ENCODE data around the gene CISD3. TPM values are rescaled to one million over a fixed set of nuclear protein-coding genes. Genes with fewer than 3 reads are reported as not detected.

CISD3 gene
- total and polyA plus RNA-seq, 5 donors from 2014 or later: 8.7 to 62.6 (median 38.9) TPM

GRCh38 chr17:38749223-38750043 is 19.3 kb downstream of the CISD3 start:
- Mint-ChIP-seq H3K4me3 (peak overlapping the region; percentile 71 to 100 (median 94)), H3K27me3 (peaks cover 57% of the 10 kb centered on the region), H3K36me3 (peaks cover 22% of the 10 kb centered on the region), H3K4me1 (peaks cover 7 to 63% (median 27%) of the 10 kb centered on the region in 4 donors), H3K9me3 (peaks cover 0 to 3% (median 0%) of the 10 kb centered on the region in 7 donors), H3K27ac (no peak overlapping the region)
- ATAC-seq (ENCODE audit: low read depth in 2 of 2) (no peak), DNase-seq (no peak)
- Histone ChIP-seq H3K27me3 (ENCODE audit: control insufficient read depth, insufficient read depth, low read length) (peaks cover 20% of the 10 kb centered on the region), H3K4me3 (ENCODE audit: low read depth, low read length) (peak overlapping the region; percentile 37), H3K9me3 (ENCODE audit: control insufficient read depth in 2 of 2, low read length in 2 of 2) (no peaks in the 10 kb centered on the region), H3K27ac (ENCODE audit: insufficient read depth, low read length, poor library complexity, severe bottlenecking) (no peak overlapping the region), H3K4me1 (ENCODE audit: control insufficient read depth, insufficient read depth, low read length, poor library complexity, severe bottlenecking) (peaks cover 60% of the 10 kb centered on the region), H3K36me3 (ENCODE audit: control insufficient read depth, insufficient read depth, low read length) (peaks cover 1% of the 10 kb centered on the region)

- Mint-ChIP-seq H3K4me3 (peak overlapping the region; percentile 90 to 100 (median 98)), H3K27ac (no peak overlapping the region), H3K4me1 (peaks cover 7 to 67% (median 28%) of the 10 kb centered on the region in 4 donors), H3K27me3 (peaks cover 52% of the 10 kb centered on the region), H3K9me3 (peaks cover 0 to 3% (median 0%) of the 10 kb centered on the region in 7 donors), H3K36me3 (peaks cover 22% of the 10 kb centered on the region)
- H3K36me3 ChIP-seq (ENCODE audit: control insufficient read depth, insufficient read depth, low read length): peaks cover 7% of the 10 kb centered on the region
- H3K4me3 ChIP-seq (ENCODE audit: low read depth, low read length): peak overlapping the region; percentile 21
- peaks cover 20% of the 10 kb centered on the region for H3K27me3 ChIP-seq (ENCODE audit: control insufficient read depth, insufficient read depth, low read length)
- H3K9me3 ChIP-seq (ENCODE audit: control insufficient read depth in 2 of 2, low read length in 2 of 2): no peaks in the 10 kb centered on the region
- no peak for DNase-seq
- peaks cover 60% of the 10 kb centered on the region for H3K4me1 ChIP-seq (ENCODE audit: control insufficient read depth, insufficient read depth, low read length, poor library complexity, severe bottlenecking)
- no peak overlapping the region for H3K27ac ChIP-seq (ENCODE audit: insufficient read depth, low read length, poor library complexity, severe bottlenecking)
- no peak for ATAC-seq (ENCODE audit: low read depth in 2 of 2)
Measured at GRCh38 chr17:38750044-38750311, 19.8 kb downstream of the CISD3 start.

- Mint-ChIP-seq H3K27ac (peak overlapping the region; percentile 72 to 99 (median 93)), H3K36me3 (peaks cover 22% of the 10 kb centered on the region), H3K4me1 (peaks cover 7 to 69% (median 28%) of the 10 kb centered on the region in 4 donors), H3K4me3 (peak overlapping the region; percentile 90 to 100 (median 98)), H3K9me3 (peaks cover 0 to 3% (median 0%) of the 10 kb centered on the region in 7 donors), H3K27me3 (peaks cover 47% of the 10 kb centered on the region)
- DNase-seq (peak in 1 of 3 donors; percentile 29), ATAC-seq (ENCODE audit: low read depth in 2 of 2) (no peak)
- peak overlapping the region; percentile 88 for H3K4me3 ChIP-seq (ENCODE audit: low read depth, low read length)
- peaks cover 20% of the 10 kb centered on the region for H3K27me3 ChIP-seq (ENCODE audit: control insufficient read depth, insufficient read depth, low read length)
- no peaks in the 10 kb centered on the region for H3K9me3 ChIP-seq (ENCODE audit: control insufficient read depth in 2 of 2, low read length in 2 of 2)
- no peak overlapping the region for H3K27ac ChIP-seq (ENCODE audit: insufficient read depth, low read length, poor library complexity, severe bottlenecking)
- H3K36me3 ChIP-seq (ENCODE audit: control insufficient read depth, insufficient read depth, low read length): peaks cover 8% of the 10 kb centered on the region
- peaks cover 60% of the 10 kb centered on the region for H3K4me1 ChIP-seq (ENCODE audit: control insufficient read depth, insufficient read depth, low read length, poor library complexity, severe bottlenecking)
Measured at GRCh38 chr17:38750312-38751121, 20.4 kb downstream of the CISD3 start.

GRCh38 chr17:38751144-38751807 is 21.1 kb downstream of the CISD3 start:
- Mint-ChIP-seq H3K27ac (peak overlapping the region; percentile 93 to 99 (median 98)), H3K27me3 (peaks cover 40% of the 10 kb centered on the region), H3K9me3 (peaks cover 0 to 3% (median 0%) of the 10 kb centered on the region in 7 donors), H3K4me3 (peak overlapping the region; percentile 90 to 100 (median 98)), H3K36me3 (peaks cover 25% of the 10 kb centered on the region), H3K4me1 (peaks cover 7 to 73% (median 30%) of the 10 kb centered on the region in 4 donors)
- Histone ChIP-seq H3K27ac (ENCODE audit: insufficient read depth, low read length, poor library complexity, severe bottlenecking) (peak overlapping the region; percentile 88), H3K36me3 (ENCODE audit: control insufficient read depth, insufficient read depth, low read length) (peaks cover 15% of the 10 kb centered on the region), H3K4me3 (ENCODE audit: low read depth, low read length) (peak overlapping the region; percentile 88), H3K9me3 (ENCODE audit: control insufficient read depth in 2 of 2, low read length in 2 of 2) (no peaks in the 10 kb centered on the region), H3K27me3 (ENCODE audit: control insufficient read depth, insufficient read depth, low read length) (peaks cover 18% of the 10 kb centered on the region), H3K4me1 (ENCODE audit: control insufficient read depth, insufficient read depth, low read length, poor library complexity, severe bottlenecking) (peaks cover 60% of the 10 kb centered on the region)
- DNase-seq (no peak), ATAC-seq (ENCODE audit: low read depth in 2 of 2) (no peak)

- Histone ChIP-seq H3K27me3 (ENCODE audit: control insufficient read depth, insufficient read depth, low read length) (peaks cover 13% of the 10 kb centered on the region), H3K27ac (ENCODE audit: insufficient read depth, low read length, poor library complexity, severe bottlenecking) (peak overlapping the region; percentile 88), H3K4me3 (ENCODE audit: low read depth, low read length) (peak overlapping the region; percentile 88), H3K4me1 (ENCODE audit: control insufficient read depth, insufficient read depth, low read length, poor library complexity, severe bottlenecking) (peaks cover 60% of the 10 kb centered on the region), H3K36me3 (ENCODE audit: control insufficient read depth, insufficient read depth, low read length) (peaks cover 20% of the 10 kb centered on the region), H3K9me3 (ENCODE audit: control insufficient read depth in 2 of 2, low read length in 2 of 2) (no peaks in the 10 kb centered on the region)
- H3K27ac Mint-ChIP-seq: peak overlapping the region; percentile 93 to 99 (median 98)
- DNase-seq: peak; percentile 59 to 87 (median 85)
- peaks cover 7 to 69% (median 28%) of the 10 kb centered on the region in 4 donors for H3K4me1 Mint-ChIP-seq
- H3K9me3 Mint-ChIP-seq: peaks cover 0 to 3% (median 0%) of the 10 kb centered on the region in 7 donors
- ATAC-seq (ENCODE audit: low read depth in 2 of 2): peak; percentile 19 to 23
- peaks cover 24% of the 10 kb centered on the region for H3K36me3 Mint-ChIP-seq
- peaks cover 34% of the 10 kb centered on the region for H3K27me3 Mint-ChIP-seq
- peak overlapping the region; percentile 90 to 100 (median 98) for H3K4me3 Mint-ChIP-seq
Measured at GRCh38 chr17:38751808-38752307, 21.7 kb downstream of the CISD3 start.

GRCh38 chr17:38752308-38753070 is 22.3 kb downstream of the CISD3 start, which contains the start of gene PSMB3:
TSS of gene PSMB3 (plus strand) at chr17:38752741. CDS start at chr17:38752827, 86 bp downstream.
- peaks cover 32% of the 10 kb centered on the region for H3K27me3 Mint-ChIP-seq
- Histone ChIP-seq H3K27me3 (ENCODE audit: control insufficient read depth, insufficient read depth, low read length) (peaks cover 13% of the 10 kb centered on the region), H3K36me3 (ENCODE audit: control insufficient read depth, insufficient read depth, low read length) (peaks cover 20% of the 10 kb centered on the region), H3K9me3 (ENCODE audit: control insufficient read depth in 2 of 2, low read length in 2 of 2) (no peaks in the 10 kb centered on the region), H3K27ac (ENCODE audit: insufficient read depth, low read length, poor library complexity, severe bottlenecking) (peak within 1 kb of the TSS; percentile 88), H3K4me3 (ENCODE audit: low read depth, low read length) (peak within 1 kb of the TSS; percentile 88), H3K4me1 (ENCODE audit: control insufficient read depth, insufficient read depth, low read length, poor library complexity, severe bottlenecking) (peaks cover 54% of the 10 kb centered on the region)
- peaks cover 24% of the 10 kb centered on the region for H3K36me3 Mint-ChIP-seq
- DNase-seq (peak; percentile 94 to 100 (median 96)), ATAC-seq (ENCODE audit: low read depth in 2 of 2) (peak; percentile 92 to 95)
- peaks cover 7 to 68% (median 27%) of the 10 kb centered on the region in 4 donors for H3K4me1 Mint-ChIP-seq
- peak within 1 kb of the TSS; percentile 90 to 100 (median 98) for H3K4me3 Mint-ChIP-seq
- H3K27ac Mint-ChIP-seq: peak within 1 kb of the TSS; percentile 93 to 99 (median 98)
- H3K9me3 Mint-ChIP-seq: peaks cover 0 to 3% (median 0%) of the 10 kb centered on the region in 7 donors

Measured in CD4-positive, CD25-positive, alpha-beta regulatory T cell (primary cell).